Stomach (tissue), 9 donors: ENCODE measurements around the gene CD320. TPM values are rescaled to one million over a fixed set of nuclear protein-coding genes. Genes with fewer than 3 reads are reported as not detected.
"Not testable (repeated sequence)": the region's sequence is repeated elsewhere in the genome, so short reads cannot be mapped to it uniquely, and the experiment has no call there.

Source experiments
- DNase-seq, 2 donors: peaks; one replicate each; pipeline versions ENCODE4 v3.0.0 to v3.0.0-alpha.2; 2013 to 2019
- H3K27ac ChIP-seq, 5 donors: fragments of 200-600 bp in 4 of 5; sonication (generic) in 4 of 5; one replicate each; pipeline ENCODE4 v1.5.1; 2013 to 2019; ENCODE audit warnings: mild to moderate bottlenecking in 1 of 5, moderate library complexity in 1 of 5
- H3K27me3 ChIP-seq, 3 donors: fragments of 200-600 bp; sonication (generic); one replicate each; pipeline ENCODE4 v1.5.1; 2017 to 2019; ENCODE audit warnings: mixed run types in 1 of 3
- H3K36me3 ChIP-seq, 4 donors: fragments of 200-600 bp; sonication (generic); 1 replicate in 3 of 4; 2 replicates in 1 of 4; pipeline ENCODE4 v1.5.1; 2016 to 2019
- H3K4me1 ChIP-seq, 4 donors: fragments of 200-600 bp; sonication (generic); one replicate each; pipeline ENCODE4 v1.5.1; 2016 to 2019
- H3K4me3 ChIP-seq, 4 donors: fragments of 200-600 bp; sonication (generic) in 3 of 4; one replicate each; pipeline ENCODE4 v1.5.1; 2016 to 2019; ENCODE audit warnings: mild to moderate bottlenecking in 1 of 4
- H3K9me3 ChIP-seq, 4 donors: fragments of 200-600 bp; sonication (generic); one replicate each; pipeline ENCODE4 v1.5.1; 2016 to 2019
- EP300 ChIP-seq: sonication (generic); formaldehyde crosslinking; IDR thresholded peaks from one replicate; pipeline ENCODE4 v1.6.1; 2017; ENCODE audit warnings: antibody characterized with exemption
- POLR2A ChIP-seq, 4 donors: fragments of 450-650 bp; IDR thresholded peaks; one replicate each; pipeline ENCODE4 v1.6.1; 2016; ENCODE audit warnings: antibody characterized with exemption in 4 of 4, control low read depth in 2 of 4, mild to moderate bottlenecking in 1 of 4, moderate library complexity in 1 of 4
- POLR2AphosphoS5 ChIP-seq, 3 donors: sonication (generic); formaldehyde crosslinking; IDR thresholded peaks; one replicate each; pipeline ENCODE4 v1.6.1; 2016; ENCODE audit warnings: antibody characterized with exemption in 3 of 3
- WGBS, 5 donors: extraction: QIAGEN DNeasy Blood & Tissue Kit in 3 of 5; methylation state at CpG; one replicate each; pipeline versions ENCODE4 v1.1.5 to v1.1.7; 2013 to 2018; 5-methylcytosine and 5-hydroxymethylcytosine counted together
- intact Hi-C: fragments of 100-400 bp; cut with DNase I; formaldehyde crosslinking; loops from one replicate; pipeline ENCODE4 v1.15.1; 2023; ENCODE audit warnings: low total_unique reads
- polyA plus RNA-seq, 3 donors: library from polyadenylated mRNA; stranded (reverse); fragments of 200-250 nt; gene quantifications; one replicate each; pipeline ENCODE4 v1.2.3, GENCODE V29; 2013
- total RNA-seq, 5 donors: library from RNA; depleted of rRNA; stranded (reverse); fragments of >200 nt; gene quantifications; one replicate each; pipeline versions ENCODE4 v1.1.0 to v1.2.3, GENCODE V29; 2014 to 2016
- TF ChIP-seq, protein P1 (sequence below), 7 experiments: fragments of 450-650 bp in 4 of 7; fragments of 200-600 bp in 3 of 7; sonication (generic) in 3 of 7; IDR thresholded peaks; one replicate each; pipeline ENCODE4 v1.5.1; 2016 to 2019; ENCODE audit warnings: antibody characterized with exemption in 7 of 7, control low read depth in 2 of 7, mild to moderate bottlenecking in 1 of 7
- donor health status: healthy with polysubstance abuse.
- donor health status: Bipolar disorder and iron deficiency.
- donor health status: healthy.

Gene CD320
- total and polyA plus RNA-seq, 8 donors = 13.0 to 108 (median 22.6) TPM

DNA sequence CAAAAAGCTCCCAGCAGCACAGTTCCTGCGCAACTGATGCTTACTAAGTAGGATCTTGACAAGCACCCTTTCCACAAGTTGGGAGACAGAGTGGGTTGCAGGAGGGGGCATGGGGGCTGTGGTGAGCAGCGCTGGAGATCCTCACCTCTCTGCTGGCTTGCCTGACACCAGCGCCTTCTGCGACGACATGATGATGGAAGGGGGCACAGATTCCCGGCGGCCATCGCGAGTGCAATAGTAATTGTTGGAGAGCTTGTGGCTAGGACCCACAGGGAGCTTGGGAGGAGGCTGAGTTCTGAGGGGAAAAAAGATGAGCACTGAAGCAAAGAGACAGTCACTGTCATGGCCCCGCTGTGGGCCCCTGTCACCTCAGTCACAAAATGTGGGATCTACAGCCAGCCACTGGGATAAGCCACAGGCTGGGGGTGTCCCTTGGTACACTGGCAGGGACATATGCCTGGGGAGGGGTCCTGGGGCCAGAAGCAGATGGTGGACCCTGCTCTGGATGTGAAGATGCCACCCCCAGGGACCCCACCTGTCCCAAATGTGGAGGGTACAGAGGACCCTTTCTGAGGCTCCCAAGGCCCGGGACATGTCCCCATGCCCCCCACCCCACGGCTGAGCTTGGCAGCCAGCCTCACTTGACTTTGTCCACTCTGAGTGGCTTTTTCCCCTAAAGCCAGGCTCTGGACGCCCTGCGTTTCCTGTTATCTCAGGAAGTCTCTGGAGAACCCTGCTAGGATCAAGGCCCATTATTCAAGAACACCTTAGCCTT is 8.4 kb upstream of the CD320 start:
- Histone ChIP-seq H3K27ac (no peak overlapping the region), H3K4me3 (no peak overlapping the region), H3K9me3 (no peaks in the 10 kb centered on the region), H3K27me3 (no peaks in the 10 kb centered on the region), H3K4me1 (peaks cover 8 to 40% (median 22%) of the 10 kb centered on the region in 4 donors), H3K36me3 (peaks cover 39 to 67% (median 55%) of the 10 kb centered on the region in 4 donors)
- TF ChIP-seq POLR2AphosphoS5 (IDR thresholded peaks at IDR 0.05) (no peak), EP300 (no peak), POLR2A (IDR thresholded peaks at IDR 0.05) (no peak)
- TF ChIP-seq, protein P1, sequence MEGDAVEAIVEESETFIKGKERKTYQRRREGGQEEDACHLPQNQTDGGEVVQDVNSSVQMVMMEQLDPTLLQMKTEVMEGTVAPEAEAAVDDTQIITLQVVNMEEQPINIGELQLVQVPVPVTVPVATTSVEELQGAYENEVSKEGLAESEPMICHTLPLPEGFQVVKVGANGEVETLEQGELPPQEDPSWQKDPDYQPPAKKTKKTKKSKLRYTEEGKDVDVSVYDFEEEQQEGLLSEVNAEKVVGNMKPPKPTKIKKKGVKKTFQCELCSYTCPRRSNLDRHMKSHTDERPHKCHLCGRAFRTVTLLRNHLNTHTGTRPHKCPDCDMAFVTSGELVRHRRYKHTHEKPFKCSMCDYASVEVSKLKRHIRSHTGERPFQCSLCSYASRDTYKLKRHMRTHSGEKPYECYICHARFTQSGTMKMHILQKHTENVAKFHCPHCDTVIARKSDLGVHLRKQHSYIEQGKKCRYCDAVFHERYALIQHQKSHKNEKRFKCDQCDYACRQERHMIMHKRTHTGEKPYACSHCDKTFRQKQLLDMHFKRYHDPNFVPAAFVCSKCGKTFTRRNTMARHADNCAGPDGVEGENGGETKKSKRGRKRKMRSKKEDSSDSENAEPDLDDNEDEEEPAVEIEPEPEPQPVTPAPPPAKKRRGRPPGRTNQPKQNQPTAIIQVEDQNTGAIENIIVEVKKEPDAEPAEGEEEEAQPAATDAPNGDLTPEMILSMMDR (IDR thresholded peaks at IDR 0.05) = no peak
- WGBS, 5 donors = 76 to 89% (median 86%) methylated on average over 14 of the region's 14 CpGs
- intact Hi-C loops = loop anchor here (5.0 kb wide), 1 partner anchor 54 kb away; no protein-coding TSS in a partner anchor
- DNase-seq = no peak

DNA sequence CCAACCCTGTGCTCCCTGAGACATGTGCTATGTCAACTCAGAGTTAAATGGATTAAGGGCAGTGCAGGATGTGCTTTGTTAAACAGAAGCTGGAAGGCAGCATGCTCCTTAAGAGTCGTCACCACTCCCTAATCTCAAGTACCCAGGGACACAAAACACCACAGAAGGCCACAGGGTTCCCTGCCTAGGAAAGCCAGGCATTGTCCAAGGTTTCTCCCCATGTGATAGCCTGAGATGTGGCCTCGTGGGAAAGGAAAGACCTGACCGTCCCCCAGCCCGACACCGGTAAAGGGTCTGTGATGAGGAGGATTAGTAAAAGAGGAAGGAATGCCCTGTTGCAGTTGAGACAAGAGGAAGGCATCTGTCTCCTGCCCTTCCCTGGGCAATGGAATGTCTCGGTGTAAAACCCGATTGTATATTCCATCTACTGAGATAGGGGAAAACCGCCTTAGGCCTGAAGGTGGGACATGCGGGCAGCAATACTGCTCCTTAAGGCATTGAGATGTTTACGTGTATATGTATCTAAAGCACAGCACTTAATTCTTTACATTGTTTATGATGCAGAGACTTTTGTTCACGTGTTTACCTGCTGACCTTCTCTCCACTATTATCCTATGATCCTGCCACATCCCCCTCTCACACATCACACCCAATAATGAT is 7.0 kb upstream of the CD320 start:
- H3K36me3 ChIP-seq = peaks cover 51 to 81% (median 70%) of the 10 kb centered on the region in 4 donors
- DNase-seq, H3K9me3 ChIP-seq: not testable (repeated sequence)

DNA sequence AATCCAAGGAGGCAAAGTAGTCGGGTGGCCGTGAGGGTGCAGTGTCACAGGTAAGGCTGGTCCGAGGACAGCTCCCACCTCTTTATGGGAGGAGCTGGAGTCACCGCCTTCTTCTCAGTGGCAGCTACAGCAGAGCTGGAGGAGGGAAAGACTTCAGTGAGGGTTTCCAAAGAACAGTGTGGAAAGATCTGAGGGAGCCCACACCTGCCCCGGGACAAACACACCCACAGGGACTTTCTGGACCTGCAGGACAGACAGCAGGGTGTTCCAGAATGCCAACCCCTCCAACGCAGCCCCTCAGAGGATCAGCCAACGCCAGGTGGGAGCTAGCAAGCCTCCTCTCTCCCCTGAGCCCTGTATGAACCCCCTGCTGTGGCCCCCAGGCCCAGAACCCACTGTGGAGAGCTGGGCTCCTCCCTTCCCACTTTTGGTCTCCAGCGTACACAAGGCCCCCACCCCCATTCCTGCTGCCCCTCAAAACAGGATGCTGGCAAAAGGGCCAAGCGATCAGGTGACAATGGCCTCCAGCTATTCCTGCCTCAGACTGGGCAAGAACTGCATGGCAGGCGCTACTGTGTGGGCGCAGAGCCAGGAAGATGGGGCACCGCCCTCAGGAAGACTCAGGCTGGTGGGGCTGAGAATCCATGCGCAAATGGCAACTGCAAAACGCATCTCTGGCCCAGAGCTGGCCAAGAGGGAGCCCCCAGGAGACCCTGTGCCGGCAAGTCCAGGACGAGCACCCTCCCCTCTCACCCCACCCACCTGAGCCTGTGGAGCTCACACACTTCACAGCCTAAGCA is 3.5 kb upstream of the CD320 start:
- Histone ChIP-seq H3K9me3 (no peaks in the 10 kb centered on the region), H3K27me3 (no peaks in the 10 kb centered on the region), H3K4me1 (peaks cover 23 to 38% (median 34%) of the 10 kb centered on the region in 4 donors), H3K4me3 (no peak overlapping the region), H3K27ac (peak overlapping the region in 2 of 5 donors; percentile 14 to 19), H3K36me3 (peaks cover 48 to 75% (median 73%) of the 10 kb centered on the region in 4 donors)
- 56 to 69% (median 66%) methylated on average over 9 to 16 of the region's 16 CpGs for WGBS, 5 donors
- intact Hi-C loops = no loop called here
- peak in 1 of 2 donors; percentile 9 for DNase-seq
- no peak for TF ChIP-seq EP300
- no peak for TF ChIP-seq POLR2AphosphoS5 (IDR thresholded peaks at IDR 0.05)
- TF ChIP-seq, protein P1 (IDR thresholded peaks at IDR 0.05) = no peak
- no peak for TF ChIP-seq POLR2A (IDR thresholded peaks at IDR 0.05)

More for the DNA sequence above, 7.0 kb upstream of the CD320 start:
- H3K4me1 ChIP-seq = peaks cover 3 to 34% (median 16%) of the 10 kb centered on the region in 4 donors
- intact Hi-C loops = loop anchor here (5.0 kb wide), 1 partner anchor 53 kb away; no protein-coding TSS in a partner anchor
- 82 to 92% (median 87%) methylated on average over 11 of the region's 11 CpGs for WGBS, 5 donors
- not testable (repeated sequence) for H3K27ac ChIP-seq, H3K4me3 ChIP-seq, H3K27me3 ChIP-seq

DNA sequence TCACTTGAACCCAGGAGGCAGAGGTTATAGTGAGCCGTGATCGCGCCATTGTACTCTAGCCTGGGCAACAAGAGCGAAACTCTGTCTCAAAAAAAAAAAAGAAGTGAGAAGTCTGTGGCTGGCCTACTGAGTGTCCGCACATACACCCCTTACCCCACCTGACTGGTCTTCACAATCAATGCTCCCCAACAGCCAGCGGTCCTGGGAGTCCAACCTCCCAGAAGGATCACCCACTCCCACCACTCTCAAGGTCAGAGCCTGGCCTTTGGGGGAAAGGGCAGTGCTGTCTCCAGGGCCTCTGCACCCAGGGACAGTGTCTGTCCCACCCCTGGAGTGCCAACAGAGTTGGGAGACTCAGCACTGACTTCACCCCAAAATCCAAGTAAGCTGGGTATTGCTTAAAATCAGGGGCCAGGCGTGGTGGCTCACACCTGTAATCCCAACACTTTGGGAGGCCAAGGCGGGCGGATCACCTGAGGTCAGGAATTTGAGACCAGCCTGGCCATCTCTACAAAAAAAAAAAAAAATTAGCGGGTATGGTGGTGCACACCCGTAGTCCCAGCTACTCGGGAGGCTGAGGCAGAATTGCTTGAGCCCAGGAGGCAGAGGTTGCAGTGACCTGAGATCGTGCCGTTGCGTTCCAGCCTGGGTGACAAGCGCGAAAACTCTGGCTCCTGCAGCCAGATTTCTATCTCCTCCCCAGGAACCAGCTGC is 2.3 kb upstream of the CD320 start:
- peak overlapping the region in 1 of 5 donors; percentile 14 for H3K27ac ChIP-seq

More for the DNA sequence above, 2.3 kb upstream of the CD320 start:
- Histone ChIP-seq H3K27me3 (no peaks in the 10 kb centered on the region), H3K36me3 (peaks cover 37 to 63% (median 61%) of the 10 kb centered on the region in 4 donors), H3K9me3 (no peaks in the 10 kb centered on the region), H3K4me3 (no peak overlapping the region), H3K4me1 (peaks cover 27 to 44% (median 39%) of the 10 kb centered on the region in 4 donors)
- WGBS, 5 donors = 90 to 97% (median 95%) methylated on average over 17 of the region's 17 CpGs
- no peak for TF ChIP-seq EP300
- peak in 1 of 2 donors; percentile 20 for DNase-seq
- intact Hi-C loops = no loop called here
